Chondrocyte (in vitro differentiated cells): Measurements from ENCODE around the gene CTDSP1. TPM values are rescaled to one million over a fixed set of nuclear protein-coding genes. Genes with fewer than 3 reads are reported as not detected.

Experiments used
- DNase-seq: peaks from one replicate; pipeline ENCODE4 v3.0.0; 2021; ENCODE audit warnings: mixed read lengths, low spot score
- H3K27ac Mint-ChIP-seq: one replicate; pipeline ENCODE4 v1.8.0; 2021; ENCODE audit warnings: mild to moderate bottlenecking, moderate library complexity, mixed read lengths; ENCODE audit not compliant: unreplicated experiment
- H3K27me3 Mint-ChIP-seq: 2 replicates; pipeline ENCODE4 v1.8.0; 2021; ENCODE audit warnings: low read depth, mixed read lengths
- H3K36me3 Mint-ChIP-seq: 2 replicates; pipeline ENCODE4 v1.8.0; 2021; ENCODE audit warnings: low read depth, mixed read lengths
- H3K4me1 Mint-ChIP-seq: 2 replicates; pipeline ENCODE4 v1.8.0; 2021; ENCODE audit warnings: low read depth, mild to moderate bottlenecking, mixed read lengths
- H3K4me3 Mint-ChIP-seq: one replicate; pipeline ENCODE4 v1.8.0; 2021; ENCODE audit warnings: mild to moderate bottlenecking, moderate library complexity, mixed read lengths; ENCODE audit not compliant: unreplicated experiment
- H3K9me3 Mint-ChIP-seq: 2 replicates; pipeline ENCODE4 v1.8.0; 2021; ENCODE audit warnings: low read depth, mixed read lengths
- total RNA-seq: library from RNA; stranded (reverse); gene quantifications from 3 replicates; pipeline ENCODE4 v1.2.1, GENCODE V29; 2021
- TF ChIP-seq, protein P1 (sequence below): fragments of 200-600 bp; sonication (generic); IDR thresholded peaks from 2 replicates; pipeline ENCODE4 v1.5.0; 2021; ENCODE audit warnings: antibody characterized with exemption, mild to moderate bottlenecking, moderate library complexity

CTDSP1 gene
- total RNA-seq, 1 donor from 2014 or later = 95.3 TPM

DNA sequence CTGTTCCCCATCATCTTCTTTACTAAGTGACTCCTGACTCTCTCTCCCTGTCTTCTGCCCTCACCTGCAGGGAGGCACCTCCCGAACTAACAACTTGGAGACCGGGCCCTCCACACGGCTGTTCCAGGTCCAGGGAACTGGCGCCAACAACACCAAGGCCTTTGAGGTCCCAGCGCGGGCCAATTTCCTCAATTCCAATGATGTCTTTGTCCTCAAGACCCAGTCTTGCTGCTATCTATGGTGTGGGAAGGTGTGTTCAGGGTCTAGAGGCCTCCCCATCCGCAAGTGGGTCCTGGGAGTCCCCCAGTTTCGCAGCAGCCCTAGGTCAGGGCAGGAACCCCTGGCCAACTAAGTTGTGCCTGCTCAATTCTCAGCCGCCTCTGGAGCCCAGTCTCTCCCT, 34.8 kb downstream of the CTDSP1 start:
- H3K4me1 Mint-ChIP-seq = no peaks in the 10 kb centered on the region
- no peaks in the 10 kb centered on the region for H3K9me3 Mint-ChIP-seq
- no peak for DNase-seq
- H3K27me3 Mint-ChIP-seq = peaks cover 6% of the 10 kb centered on the region
- H3K36me3 Mint-ChIP-seq = no peaks in the 10 kb centered on the region
- TF ChIP-seq, protein P1, sequence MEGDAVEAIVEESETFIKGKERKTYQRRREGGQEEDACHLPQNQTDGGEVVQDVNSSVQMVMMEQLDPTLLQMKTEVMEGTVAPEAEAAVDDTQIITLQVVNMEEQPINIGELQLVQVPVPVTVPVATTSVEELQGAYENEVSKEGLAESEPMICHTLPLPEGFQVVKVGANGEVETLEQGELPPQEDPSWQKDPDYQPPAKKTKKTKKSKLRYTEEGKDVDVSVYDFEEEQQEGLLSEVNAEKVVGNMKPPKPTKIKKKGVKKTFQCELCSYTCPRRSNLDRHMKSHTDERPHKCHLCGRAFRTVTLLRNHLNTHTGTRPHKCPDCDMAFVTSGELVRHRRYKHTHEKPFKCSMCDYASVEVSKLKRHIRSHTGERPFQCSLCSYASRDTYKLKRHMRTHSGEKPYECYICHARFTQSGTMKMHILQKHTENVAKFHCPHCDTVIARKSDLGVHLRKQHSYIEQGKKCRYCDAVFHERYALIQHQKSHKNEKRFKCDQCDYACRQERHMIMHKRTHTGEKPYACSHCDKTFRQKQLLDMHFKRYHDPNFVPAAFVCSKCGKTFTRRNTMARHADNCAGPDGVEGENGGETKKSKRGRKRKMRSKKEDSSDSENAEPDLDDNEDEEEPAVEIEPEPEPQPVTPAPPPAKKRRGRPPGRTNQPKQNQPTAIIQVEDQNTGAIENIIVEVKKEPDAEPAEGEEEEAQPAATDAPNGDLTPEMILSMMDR = no peak
- H3K4me3 Mint-ChIP-seq = no peak overlapping the region
- no peak overlapping the region for H3K27ac Mint-ChIP-seq

GRCh38 chr2:218435003-218435982, 35.6 kb downstream of the CTDSP1 start:
- Mint-ChIP-seq H3K9me3 (no peaks in the 10 kb centered on the region), H3K4me1 (no peaks in the 10 kb centered on the region), H3K36me3 (no peaks in the 10 kb centered on the region), H3K4me3 (no peak overlapping the region), H3K27me3 (peaks cover 6% of the 10 kb centered on the region), H3K27ac (no peak overlapping the region)
- no peak for DNase-seq
- TF ChIP-seq, protein P1 = no peak

GRCh38 chr2:218436992-218437391, 37.3 kb downstream of the CTDSP1 start:
- Mint-ChIP-seq H3K36me3 (no peaks in the 10 kb centered on the region), H3K4me3 (no peak overlapping the region), H3K27ac (no peak overlapping the region), H3K4me1 (no peaks in the 10 kb centered on the region), H3K27me3 (peaks cover 6% of the 10 kb centered on the region), H3K9me3 (no peaks in the 10 kb centered on the region)
- TF ChIP-seq, protein P1 = no peak
- DNase-seq = no peak

- Mint-ChIP-seq H3K4me1 (no peaks in the 10 kb centered on the region), H3K36me3 (no peaks in the 10 kb centered on the region), H3K27ac (no peak overlapping the region), H3K27me3 (peaks cover 2% of the 10 kb centered on the region), H3K4me3 (no peak overlapping the region), H3K9me3 (no peaks in the 10 kb centered on the region)
- TF ChIP-seq, protein P1 = no peak
- no peak for DNase-seq
Measured at GRCh38 chr2:218437969-218438368, 38.3 kb downstream of the CTDSP1 start.

- Mint-ChIP-seq H3K36me3 (no peaks in the 10 kb centered on the region), H3K9me3 (no peaks in the 10 kb centered on the region), H3K27ac (no peak overlapping the region), H3K4me1 (no peaks in the 10 kb centered on the region), H3K4me3 (no peak overlapping the region), H3K27me3 (peaks cover 2% of the 10 kb centered on the region)
- TF ChIP-seq, protein P1 = no peak
- no peak for DNase-seq
Measured at GRCh38 chr2:218438596-218438995, 38.9 kb downstream of the CTDSP1 start.
